ENCODE measurements around the gene RGS3. TPM values are rescaled to one million over a fixed set of nuclear protein-coding genes. Genes with fewer than 3 reads are reported as not detected.

RGS3 gene
- total RNA-seq, 2 donors from 2014 or later = 170 to 202 TPM

GRCh38 chr9:113617550-113617949 lies 154.0 kb downstream of the RGS3 start:
- H3K4me3 ChIP-seq = no peak overlapping the region
- H3K27me3 ChIP-seq (replicated peaks; ENCODE audit: insufficient read depth) = no peaks in the 10 kb centered on the region
- TF ChIP-seq CTCF (IDR thresholded peaks at IDR 0.05) = no peak
- H3K4me1 ChIP-seq (ENCODE audit: control insufficient read depth in 1 of 2, low read depth in 2 of 2) = peaks cover 45 to 92% of the 10 kb centered on the region in 2 donors
- no peaks in the 10 kb centered on the region for H3K9me3 ChIP-seq
- H3K27ac ChIP-seq = peak overlapping the region; percentile 86 to 95
- no peaks in the 10 kb centered on the region for H3K36me3 ChIP-seq
- DNase-seq (ENCODE audit: low spot score) = no peak
- ATAC-seq (ENCODE audit: insufficient number of reproducible peaks, low FRiP score, low read depth) = no peak

GRCh38 chr9:113618836-113619490 lies 155.4 kb downstream of the RGS3 start:
- Histone ChIP-seq H3K4me1 (ENCODE audit: control insufficient read depth in 1 of 2, low read depth in 2 of 2) (peaks cover 53 to 94% of the 10 kb centered on the region in 2 donors), H3K36me3 (no peaks in the 10 kb centered on the region), H3K9me3 (no peaks in the 10 kb centered on the region), H3K27me3 (replicated peaks; ENCODE audit: insufficient read depth) (no peaks in the 10 kb centered on the region), H3K4me3 (no peak overlapping the region), H3K27ac (peak overlapping the region; percentile 97 to 99)
- DNase-seq (ENCODE audit: low spot score) (no peak), ATAC-seq (ENCODE audit: insufficient number of reproducible peaks, low FRiP score, low read depth) (no peak)
- no peak for TF ChIP-seq CTCF (IDR thresholded peaks at IDR 0.05)

- Histone ChIP-seq H3K4me1 (ENCODE audit: control insufficient read depth in 1 of 2, low read depth in 2 of 2) (peaks cover 49 to 90% of the 10 kb centered on the region in 2 donors), H3K27ac (peak overlapping the region; percentile 97 to 99), H3K4me3 (peak overlapping the region; percentile 62), H3K36me3 (no peaks in the 10 kb centered on the region), H3K9me3 (no peaks in the 10 kb centered on the region), H3K27me3 (replicated peaks; ENCODE audit: insufficient read depth) (no peaks in the 10 kb centered on the region)
- no peak for TF ChIP-seq CTCF (IDR thresholded peaks at IDR 0.05)
- ATAC-seq (ENCODE audit: insufficient number of reproducible peaks, low FRiP score, low read depth) (no peak), DNase-seq (ENCODE audit: low spot score) (no peak)
Measured at GRCh38 chr9:113619491-113620376, 156.2 kb downstream of the RGS3 start.

GRCh38 chr9:113620377-113621161 lies 157.0 kb downstream of the RGS3 start:
- no peak for DNase-seq (ENCODE audit: low spot score)
- peak overlapping the region; percentile 97 to 99 for H3K27ac ChIP-seq
- no peaks in the 10 kb centered on the region for H3K36me3 ChIP-seq
- TF ChIP-seq CTCF (IDR thresholded peaks at IDR 0.05) = no peak
- H3K4me3 ChIP-seq = peak overlapping the region; percentile 62
- no peaks in the 10 kb centered on the region for H3K9me3 ChIP-seq
- ATAC-seq (ENCODE audit: insufficient number of reproducible peaks, low FRiP score, low read depth) = peak; percentile 58
- H3K4me1 ChIP-seq (ENCODE audit: control insufficient read depth in 1 of 2, low read depth in 2 of 2) = peaks cover 50 to 91% of the 10 kb centered on the region in 2 donors
- no peaks in the 10 kb centered on the region for H3K27me3 ChIP-seq (replicated peaks; ENCODE audit: insufficient read depth)

Measured in thoracic aorta (tissue), 2 donors.